Neural crest cell (in vitro differentiated cells): Measurements from ENCODE around the gene TPRKB. TPM values are rescaled to one million over a fixed set of nuclear protein-coding genes. Genes with fewer than 3 reads are reported as not detected.

ENCODE experiments used
- DNase-seq: peaks from one replicate; pipeline ENCODE4 v3.0.0; 2021; ENCODE audit warnings: low read depth, mixed read lengths, low spot score
- H3K27ac Mint-ChIP-seq: one replicate; pipeline ENCODE4 v1.8.0; 2021; ENCODE audit warnings: mild to moderate bottlenecking, mixed read lengths; ENCODE audit not compliant: unreplicated experiment
- H3K27me3 Mint-ChIP-seq: 2 replicates; pipeline ENCODE4 v1.8.0; 2021; ENCODE audit warnings: low read depth, mild to moderate bottlenecking, mixed read lengths
- H3K36me3 Mint-ChIP-seq: 2 replicates; pipeline ENCODE4 v1.8.0; 2021; ENCODE audit warnings: low read depth, mild to moderate bottlenecking, mixed read lengths
- H3K4me1 Mint-ChIP-seq: 2 replicates; pipeline ENCODE4 v1.8.0; 2021; ENCODE audit warnings: mixed read lengths
- H3K4me3 Mint-ChIP-seq: one replicate; pipeline ENCODE4 v1.8.0; 2021; ENCODE audit warnings: mild to moderate bottlenecking, mixed read lengths
- H3K9me3 Mint-ChIP-seq: 2 replicates; pipeline ENCODE4 v1.8.0; 2021; ENCODE audit warnings: mixed read lengths
- total RNA-seq: library from RNA; stranded (reverse); gene quantifications from 2 replicates; pipeline ENCODE4 v1.2.1, GENCODE V29; 2021
- TF ChIP-seq, protein P1 (sequence below): fragments of 200-600 bp; sonication (generic); conservative IDR thresholded peaks from 2 replicates; pipeline ENCODE4 v1.5.0; 2021; ENCODE audit warnings: antibody characterized with exemption, mild to moderate bottlenecking

The TPRKB gene
- total RNA-seq, 1 donor from 2014 or later = 44.2 TPM

DNA sequence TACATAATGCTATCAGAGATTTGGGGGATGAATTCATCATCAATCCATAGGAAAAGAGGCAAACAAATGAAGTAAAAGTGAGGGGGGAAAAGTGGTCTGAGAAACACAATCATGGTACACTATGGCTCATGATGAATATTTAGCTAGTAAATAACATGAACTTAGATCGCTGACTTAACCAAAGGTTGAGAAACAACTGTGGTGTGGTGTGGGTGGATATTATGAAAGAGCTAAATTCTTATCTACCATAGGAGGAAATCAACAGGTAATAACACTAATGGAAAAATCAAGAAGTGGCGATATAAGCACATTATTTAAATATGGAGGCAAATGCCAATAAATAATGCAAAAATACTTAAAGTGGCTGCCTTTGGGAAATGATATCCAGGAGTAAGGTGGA, 12.2 kb upstream of the TPRKB start:
- peaks cover 5% of the 10 kb centered on the region for H3K9me3 Mint-ChIP-seq
- TF ChIP-seq, protein P1, sequence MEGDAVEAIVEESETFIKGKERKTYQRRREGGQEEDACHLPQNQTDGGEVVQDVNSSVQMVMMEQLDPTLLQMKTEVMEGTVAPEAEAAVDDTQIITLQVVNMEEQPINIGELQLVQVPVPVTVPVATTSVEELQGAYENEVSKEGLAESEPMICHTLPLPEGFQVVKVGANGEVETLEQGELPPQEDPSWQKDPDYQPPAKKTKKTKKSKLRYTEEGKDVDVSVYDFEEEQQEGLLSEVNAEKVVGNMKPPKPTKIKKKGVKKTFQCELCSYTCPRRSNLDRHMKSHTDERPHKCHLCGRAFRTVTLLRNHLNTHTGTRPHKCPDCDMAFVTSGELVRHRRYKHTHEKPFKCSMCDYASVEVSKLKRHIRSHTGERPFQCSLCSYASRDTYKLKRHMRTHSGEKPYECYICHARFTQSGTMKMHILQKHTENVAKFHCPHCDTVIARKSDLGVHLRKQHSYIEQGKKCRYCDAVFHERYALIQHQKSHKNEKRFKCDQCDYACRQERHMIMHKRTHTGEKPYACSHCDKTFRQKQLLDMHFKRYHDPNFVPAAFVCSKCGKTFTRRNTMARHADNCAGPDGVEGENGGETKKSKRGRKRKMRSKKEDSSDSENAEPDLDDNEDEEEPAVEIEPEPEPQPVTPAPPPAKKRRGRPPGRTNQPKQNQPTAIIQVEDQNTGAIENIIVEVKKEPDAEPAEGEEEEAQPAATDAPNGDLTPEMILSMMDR = no peak
- no peak overlapping the region for H3K27ac Mint-ChIP-seq
- no peaks in the 10 kb centered on the region for H3K4me1 Mint-ChIP-seq
- H3K36me3 Mint-ChIP-seq = peaks cover 26% of the 10 kb centered on the region
- no peak for DNase-seq
- no peaks in the 10 kb centered on the region for H3K27me3 Mint-ChIP-seq
- no peak overlapping the region for H3K4me3 Mint-ChIP-seq

DNA sequence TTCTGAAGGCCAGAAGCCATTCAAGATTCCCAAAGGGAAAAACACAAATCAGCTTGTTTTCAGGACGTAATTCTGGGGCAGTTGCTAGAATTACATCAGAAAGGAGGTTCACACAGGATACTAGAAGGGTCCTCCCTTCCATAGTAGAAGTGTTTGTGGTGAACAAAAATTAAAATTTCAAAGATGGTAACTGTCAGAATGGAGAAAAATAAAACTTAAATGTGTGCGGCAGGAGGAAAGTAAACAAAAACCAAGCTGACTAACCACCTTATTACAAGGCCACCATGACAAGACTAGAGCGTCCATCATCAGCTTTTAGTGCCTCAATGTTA, 9.7 kb upstream of the TPRKB start:
- DNase-seq = no peak
- Mint-ChIP-seq H3K4me3 (no peak overlapping the region), H3K27me3 (peaks cover 4% of the 10 kb centered on the region), H3K36me3 (peaks cover 18% of the 10 kb centered on the region), H3K27ac (no peak overlapping the region), H3K9me3 (peaks cover 6% of the 10 kb centered on the region), H3K4me1 (no peaks in the 10 kb centered on the region)
- TF ChIP-seq, protein P1 = no peak

DNA sequence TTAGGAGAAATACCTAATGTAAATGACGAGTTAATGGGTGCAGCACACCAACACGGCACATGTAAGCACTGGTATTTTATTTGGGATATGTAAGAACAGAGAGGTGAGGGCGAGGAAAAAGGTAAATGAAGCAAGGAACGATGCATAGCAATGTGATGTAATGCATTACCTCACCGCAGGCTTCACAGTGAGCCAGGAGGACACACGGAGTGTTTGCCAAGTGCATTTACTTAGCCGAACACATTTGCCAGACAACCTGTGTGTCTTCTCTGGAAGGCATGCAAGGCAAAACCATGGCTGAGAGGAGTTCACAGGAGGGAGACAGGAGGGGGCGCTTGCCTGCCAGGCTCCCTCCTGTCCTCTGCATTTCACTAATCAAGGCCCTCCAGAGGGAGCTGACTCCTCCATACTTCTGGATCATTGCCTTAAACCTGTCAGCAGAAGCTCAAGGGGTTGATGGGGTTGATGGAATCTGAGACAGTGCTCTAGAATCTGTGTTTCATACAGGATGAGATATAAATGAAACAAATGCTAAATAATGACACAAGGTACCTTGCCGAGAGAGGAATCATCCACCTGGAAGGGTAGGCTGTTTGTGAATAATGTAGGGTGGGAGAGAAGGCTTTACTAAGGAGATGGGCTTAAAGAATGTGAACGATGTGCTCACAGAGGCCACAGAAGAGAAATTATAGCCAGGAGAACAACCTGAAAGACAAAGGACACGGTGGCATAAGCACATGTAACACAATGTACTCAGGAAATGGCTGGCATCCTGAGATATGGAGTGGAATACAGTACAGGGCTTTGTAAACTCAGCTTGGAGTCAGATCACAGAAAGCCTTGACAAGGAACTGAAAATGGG, 9.1 kb upstream of the TPRKB start:
- no peak for DNase-seq
- Mint-ChIP-seq H3K4me3 (no peak overlapping the region), H3K4me1 (no peaks in the 10 kb centered on the region), H3K27me3 (peaks cover 9% of the 10 kb centered on the region), H3K9me3 (peaks cover 6% of the 10 kb centered on the region), H3K36me3 (peaks cover 17% of the 10 kb centered on the region), H3K27ac (no peak overlapping the region)
- TF ChIP-seq, protein P1 = no peak

DNA sequence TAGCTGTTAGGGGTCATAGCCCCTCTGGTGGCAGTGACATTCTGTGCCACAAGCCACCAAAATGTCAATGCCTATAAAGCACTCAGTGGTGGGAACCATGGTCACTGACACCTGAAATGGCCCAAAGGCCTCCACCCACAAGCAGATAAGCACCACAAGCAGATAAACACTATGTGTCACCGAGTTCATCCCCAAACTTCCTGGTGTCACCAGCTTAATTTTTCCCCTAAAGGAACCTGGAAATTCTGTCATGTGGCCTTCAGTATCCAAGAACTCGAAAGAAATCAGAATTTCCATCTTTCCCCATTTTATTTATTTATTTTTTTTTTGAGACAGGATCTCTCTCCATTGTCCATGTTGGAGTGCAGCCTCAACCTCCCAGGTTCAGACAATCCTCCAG, 3.6 kb upstream of the TPRKB start:
- DNase-seq = no peak
- peaks cover 33% of the 10 kb centered on the region for H3K36me3 Mint-ChIP-seq
- H3K9me3 Mint-ChIP-seq = peaks cover 17% of the 10 kb centered on the region
- no peak overlapping the region for H3K27ac Mint-ChIP-seq
- H3K4me1 Mint-ChIP-seq = peaks cover 19% of the 10 kb centered on the region
- TF ChIP-seq, protein P1 = no peak
- no peak overlapping the region for H3K4me3 Mint-ChIP-seq
- peaks cover 37% of the 10 kb centered on the region for H3K27me3 Mint-ChIP-seq

DNA sequence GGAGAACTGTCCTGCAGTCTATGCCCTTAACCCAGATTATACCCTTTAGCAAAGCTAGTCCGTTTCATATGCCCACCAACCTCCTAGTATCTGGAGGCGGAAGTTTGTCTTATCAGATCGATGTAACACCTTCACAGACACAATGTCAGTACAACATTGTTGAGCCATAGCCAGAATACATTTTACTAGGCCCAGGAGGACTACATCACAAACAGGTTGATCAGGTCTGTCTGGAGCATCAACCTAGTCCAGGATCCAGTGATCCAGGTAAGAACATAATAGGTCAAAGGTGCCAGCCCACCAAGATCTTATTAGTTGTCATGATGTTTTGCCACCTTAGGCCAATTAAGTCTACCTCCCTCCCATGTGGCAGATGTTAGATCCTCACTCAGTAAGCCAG, 2.0 kb upstream of the TPRKB start:
- Mint-ChIP-seq H3K36me3 (peaks cover 24% of the 10 kb centered on the region), H3K4me1 (peaks cover 19% of the 10 kb centered on the region), H3K27ac (no peak overlapping the region), H3K4me3 (peak overlapping the region; percentile 59), H3K27me3 (peaks cover 37% of the 10 kb centered on the region), H3K9me3 (peaks cover 13% of the 10 kb centered on the region)
- TF ChIP-seq, protein P1 = no peak
- DNase-seq = no peak
